OCI-M1 (cell line): ENCODE data around the gene PLA2G2D.
"Not testable (repeated sequence)": the region's sequence is repeated elsewhere in the genome, so short reads cannot be mapped to it uniquely, and the experiment has no call there.

Source experiments
- DNase-seq: peaks from one replicate; lab custom pipeline; 2025; lab: John Stamatoyannopoulos, UW

Gene PLA2G2D

GRCh38 chr1:20142001-20142710 lies 22.8 kb upstream of the PLA2G2D start:
- no peak for DNase-seq

DNA sequence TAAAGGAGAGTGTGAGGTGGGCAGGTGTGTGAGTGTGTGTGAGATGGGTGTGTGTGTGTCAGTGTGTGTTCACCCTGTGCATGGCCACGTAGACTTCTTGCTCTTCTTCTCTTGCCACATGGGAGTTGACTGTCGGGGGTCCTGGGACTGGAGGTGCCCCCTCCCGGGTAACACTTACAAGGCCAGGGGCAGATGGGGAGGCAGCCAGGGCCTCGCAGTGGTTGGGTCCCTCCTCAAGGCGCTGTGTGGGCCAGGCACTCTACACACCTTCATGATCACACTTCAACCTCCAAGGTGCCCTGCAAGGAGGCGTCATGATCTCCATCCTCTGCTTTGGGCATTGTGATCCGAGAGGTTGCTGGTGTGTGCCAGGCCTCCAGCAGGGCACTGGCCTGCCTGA lies 22.1 kb upstream of the PLA2G2D start:
- no peak for DNase-seq

- no peak for DNase-seq
Observed at GRCh38 chr1:20141001-20141400, 21.7 kb upstream of the PLA2G2D start.

DNA sequence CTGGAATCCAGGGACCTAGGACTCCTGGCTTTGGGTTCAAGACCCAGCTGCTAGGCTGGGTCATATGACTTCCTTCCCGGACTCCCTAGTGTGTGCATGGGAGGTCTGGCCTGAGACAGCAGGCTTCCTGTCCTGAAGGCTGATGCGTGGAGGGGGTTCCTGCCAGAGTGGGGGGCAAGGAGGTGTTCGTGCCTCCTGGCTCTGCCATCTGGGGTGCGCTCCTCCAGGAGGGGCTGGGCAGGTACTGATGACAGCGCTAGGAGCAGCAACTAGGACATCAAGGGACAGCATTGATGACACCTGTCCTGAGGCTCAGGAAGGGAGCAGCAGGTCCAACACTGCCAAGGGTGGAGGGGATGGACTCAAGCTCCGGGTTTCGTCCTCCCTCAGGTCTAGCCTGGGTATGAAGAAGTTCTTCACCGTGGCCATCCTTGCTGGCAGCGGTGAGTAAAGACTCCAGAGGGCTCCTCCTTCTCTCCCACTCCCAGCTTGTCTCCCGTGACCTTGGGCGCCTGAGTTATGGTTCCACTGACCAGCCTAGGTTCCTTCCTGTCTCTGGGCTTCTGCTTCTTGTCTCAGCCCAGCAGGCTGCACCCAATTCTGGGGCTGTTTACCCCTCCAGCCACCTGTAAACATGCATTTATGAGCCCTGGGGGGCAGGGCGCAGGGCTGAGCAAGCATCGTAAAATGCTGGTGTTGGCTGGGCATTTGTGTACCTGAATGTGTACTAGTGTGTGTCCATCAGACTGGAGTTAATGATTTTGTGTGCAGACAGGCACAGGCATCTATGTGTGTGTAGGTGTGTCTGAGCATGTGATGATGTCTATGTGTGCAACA lies 20.7 kb upstream of the PLA2G2D start:
- no peak for DNase-seq

GRCh38 chr1:20138961-20139550 lies 19.7 kb upstream of the PLA2G2D start, which contains the start of gene PLA2G2F:
TSS of gene PLA2G2F (plus strand) at chr1:20139323. CDS start at chr1:20139428, 105 bp downstream.
- DNase-seq, result no peak

- no peak for DNase-seq
Observed at GRCh38 chr1:20138346-20138745, 19.0 kb upstream of the PLA2G2D start.

- DNase-seq, result no peak
Observed at GRCh38 chr1:20137604-20138003, 18.3 kb upstream of the PLA2G2D start.

DNA sequence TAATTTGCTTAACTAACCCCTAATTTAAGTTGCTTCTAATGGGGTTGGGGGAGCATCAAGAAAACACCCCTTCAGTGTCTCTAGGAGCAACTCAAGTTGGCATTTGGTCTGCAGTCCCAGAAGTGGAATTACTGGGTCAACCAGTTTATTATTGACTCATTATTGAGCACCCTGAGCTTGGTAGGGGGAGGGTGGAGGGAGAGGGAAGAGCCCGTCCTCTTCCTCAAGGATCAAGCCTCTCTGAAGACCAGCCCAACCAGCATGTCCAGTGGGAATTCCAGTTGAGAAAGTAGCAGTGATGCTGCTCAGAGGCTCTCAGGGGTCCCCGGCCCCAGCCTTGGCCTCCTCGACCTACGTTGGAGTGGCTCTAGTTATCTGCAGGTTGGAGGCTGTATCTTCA lies 17.7 kb upstream of the PLA2G2D start:
- no peak for DNase-seq

DNA sequence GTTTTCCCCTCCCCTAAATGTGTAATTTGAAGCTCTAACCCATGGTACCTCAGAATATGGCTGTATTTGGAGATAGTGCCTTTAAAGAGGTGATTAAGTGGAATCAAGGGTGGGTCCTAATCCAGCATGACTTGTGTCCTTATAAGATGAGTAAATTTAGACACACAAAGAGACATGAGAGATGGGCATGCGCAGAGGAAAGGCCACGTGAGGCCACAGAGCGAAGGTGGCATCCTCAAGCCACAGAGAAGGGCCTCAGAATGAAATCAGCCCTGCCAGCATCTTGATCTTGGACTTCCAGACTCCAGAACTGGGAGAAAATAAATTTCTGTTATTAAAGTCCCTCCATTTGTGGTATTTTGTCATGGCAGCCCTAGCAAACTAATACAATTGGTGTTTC lies 16.9 kb upstream of the PLA2G2D start:
- DNase-seq, result no peak

- DNase-seq, result no peak
Observed at GRCh38 chr1:20134995-20135394, 15.7 kb upstream of the PLA2G2D start.

GRCh38 chr1:20130518-20130917 lies 11.2 kb upstream of the PLA2G2D start:
- not testable (repeated sequence) for DNase-seq

- DNase-seq, result no peak
Observed at GRCh38 chr1:20126806-20127440, 7.6 kb upstream of the PLA2G2D start.

DNA sequence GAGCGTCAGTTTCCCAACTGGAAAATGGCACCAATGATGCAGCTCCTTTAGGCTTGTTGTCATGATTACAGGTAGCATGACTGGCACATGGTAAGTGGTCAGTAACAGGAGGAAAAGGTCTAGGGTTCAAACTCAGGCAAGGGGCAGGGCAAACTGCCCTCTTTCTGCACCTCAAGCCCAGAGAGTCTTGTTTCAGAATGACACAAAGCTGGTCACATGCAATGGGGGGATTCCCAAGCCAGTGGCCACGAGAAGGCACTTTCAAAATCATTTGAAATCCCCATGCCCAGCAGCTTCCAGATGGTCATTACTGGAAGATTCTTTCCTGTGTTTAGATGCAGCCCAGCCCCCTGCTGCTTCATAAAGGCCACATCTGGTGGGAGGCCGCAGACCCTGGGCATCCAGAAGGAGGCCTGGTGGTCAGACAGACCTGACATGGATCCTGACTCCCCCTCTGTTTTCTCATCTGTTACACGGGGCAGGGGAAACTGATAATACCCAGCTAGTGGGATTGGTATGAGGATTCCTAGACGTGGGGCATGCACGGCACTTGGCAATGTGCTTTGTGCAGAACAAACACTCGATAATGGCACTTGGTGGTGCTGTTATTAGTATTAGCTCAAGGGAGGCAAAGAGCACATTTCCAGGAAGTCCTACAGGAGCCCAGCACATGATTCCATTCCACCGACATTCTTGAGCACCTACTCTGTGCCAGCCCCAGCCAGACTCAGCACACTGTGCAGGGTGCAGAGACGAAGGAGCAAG lies 6.9 kb upstream of the PLA2G2D start:
- no peak for DNase-seq

DNA sequence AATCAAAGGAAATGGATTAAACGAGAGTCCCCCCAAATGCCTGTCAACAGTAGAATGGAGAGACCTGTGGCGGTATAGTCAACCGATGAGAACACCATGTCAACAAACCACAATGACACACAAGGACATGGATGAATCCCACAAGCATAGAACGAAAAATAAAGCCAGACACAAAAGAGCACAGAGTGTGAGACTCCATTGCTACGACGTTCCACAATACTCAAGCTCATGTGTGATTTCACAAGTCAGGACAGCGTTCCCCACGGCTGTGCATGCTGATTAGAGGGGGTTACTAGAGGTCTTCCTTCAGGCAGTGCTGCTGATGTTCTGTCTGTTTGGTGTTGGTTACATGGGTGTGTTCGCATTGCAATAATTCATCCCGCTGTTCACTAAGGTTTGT lies 5.8 kb upstream of the PLA2G2D start:
- peak; percentile 14 for DNase-seq

DNA sequence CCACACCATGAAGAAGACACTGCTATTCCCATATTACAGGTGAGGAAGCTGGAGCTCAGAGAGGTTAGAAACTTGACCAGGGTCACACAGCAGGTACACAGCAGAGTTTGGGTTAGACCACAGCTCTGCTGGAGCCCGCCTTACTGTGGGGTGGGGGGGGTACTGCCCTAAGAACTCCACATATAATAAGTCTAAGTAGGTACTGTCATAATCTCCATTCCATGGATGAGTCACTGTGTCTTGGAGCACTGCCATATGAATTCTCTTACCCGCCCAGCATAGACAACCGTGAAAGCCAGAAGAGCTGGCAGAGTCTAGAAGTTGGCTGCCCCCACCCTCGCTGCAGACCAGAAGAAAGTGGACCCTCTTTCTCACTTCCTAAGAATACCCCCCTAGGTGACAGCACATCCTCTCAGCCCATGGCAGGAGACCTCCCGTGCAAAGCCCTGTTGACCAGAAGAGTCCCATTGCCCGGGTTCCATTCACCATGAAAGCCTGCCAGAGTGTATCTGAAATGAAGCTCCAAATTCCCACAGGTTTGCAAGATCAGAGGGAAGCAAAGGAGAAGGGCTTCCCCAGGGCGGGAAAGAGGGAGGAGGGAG lies 5.2 kb upstream of the PLA2G2D start:
- DNase-seq, result peak; percentile 73

DNA sequence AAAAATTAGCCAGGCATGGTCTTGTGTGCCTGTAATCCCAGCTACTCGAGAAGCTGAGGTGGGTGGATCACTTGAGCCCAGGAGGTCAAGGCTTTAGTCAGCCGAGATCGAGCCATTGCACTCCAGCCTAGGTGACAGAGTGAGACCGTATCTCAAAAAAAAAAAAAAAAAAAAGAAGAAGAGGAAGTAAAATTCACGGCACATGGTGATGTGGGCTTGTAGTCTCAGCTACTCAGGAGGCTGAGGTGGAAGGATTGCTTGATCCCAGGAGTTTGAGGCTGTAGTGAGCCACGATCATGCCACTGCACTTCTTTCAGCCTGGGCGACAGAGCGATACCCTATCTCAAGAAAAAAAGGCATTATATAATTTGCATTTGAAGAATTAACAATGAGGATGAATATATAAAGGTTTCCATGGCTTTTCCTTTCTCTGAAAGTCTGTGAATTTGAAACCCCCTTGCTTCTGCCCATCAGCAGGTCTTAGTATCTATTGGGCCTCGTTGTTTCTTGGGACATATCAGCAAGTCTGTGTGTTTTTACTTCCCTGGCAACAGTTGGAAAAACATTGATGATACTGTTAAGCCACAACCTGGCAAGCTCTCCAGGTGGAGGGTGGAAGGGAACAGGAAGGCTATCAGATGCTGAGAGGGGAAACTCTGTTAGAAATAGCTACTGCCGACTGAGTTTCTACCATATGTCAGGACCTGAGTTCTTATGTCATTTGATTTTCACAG lies 4.6 kb upstream of the PLA2G2D start:
- peak; percentile 50 for DNase-seq

GRCh38 chr1:20120796-20121195 lies 1.5 kb upstream of the PLA2G2D start:
- no peak for DNase-seq

GRCh38 chr1:20117236-20117635 lies 2.1 kb downstream of the PLA2G2D start:
- no peak for DNase-seq

DNA sequence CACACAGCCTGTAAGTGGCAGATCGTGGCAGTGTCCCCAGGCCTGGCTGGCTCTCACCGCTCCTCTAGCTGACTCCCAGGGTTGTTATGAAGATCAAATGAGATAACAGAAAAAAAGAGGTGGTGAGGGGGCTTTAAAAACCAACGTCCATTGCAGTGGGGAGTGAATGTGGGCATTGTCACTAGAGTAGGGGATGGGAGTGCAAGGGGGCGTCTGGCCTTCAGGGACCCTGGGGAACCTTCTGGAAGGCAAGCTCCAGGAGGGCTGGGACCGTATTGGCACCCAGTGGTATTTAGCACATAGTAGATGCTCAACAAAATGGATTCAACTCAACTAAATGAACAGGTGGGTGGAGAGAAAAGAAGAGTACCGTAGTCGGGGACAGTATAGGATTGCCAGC lies 3.4 kb downstream of the PLA2G2D start:
- DNase-seq, result no peak

DNA sequence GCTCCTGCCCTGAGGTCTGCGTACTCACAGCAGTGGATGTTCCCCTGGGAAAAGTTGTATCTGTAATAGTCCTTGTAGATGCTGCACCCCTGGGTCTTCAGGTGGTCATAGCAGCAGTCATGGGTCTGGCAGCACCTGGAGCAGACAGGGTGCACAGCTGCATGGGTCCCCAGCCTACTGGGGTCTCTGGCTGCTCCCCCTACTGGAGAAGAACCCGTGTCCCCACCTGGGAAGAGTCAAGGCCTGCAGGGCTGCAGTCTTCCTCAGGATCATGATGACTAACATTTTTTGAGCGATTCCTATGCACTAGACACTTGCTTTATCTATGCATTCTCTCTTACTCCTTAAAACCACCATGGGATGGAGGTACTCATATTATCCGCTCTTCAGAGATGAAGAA lies 3.9 kb downstream of the PLA2G2D start:
- DNase-seq, result no peak
